ENCODE data around the gene KRT16. TPM values are rescaled to one million over a fixed set of nuclear protein-coding genes. Genes with fewer than 3 reads are reported as not detected.

The KRT16 gene
- total RNA-seq, 1 experiment from 2014 or later = 0.61 TPM

DNA sequence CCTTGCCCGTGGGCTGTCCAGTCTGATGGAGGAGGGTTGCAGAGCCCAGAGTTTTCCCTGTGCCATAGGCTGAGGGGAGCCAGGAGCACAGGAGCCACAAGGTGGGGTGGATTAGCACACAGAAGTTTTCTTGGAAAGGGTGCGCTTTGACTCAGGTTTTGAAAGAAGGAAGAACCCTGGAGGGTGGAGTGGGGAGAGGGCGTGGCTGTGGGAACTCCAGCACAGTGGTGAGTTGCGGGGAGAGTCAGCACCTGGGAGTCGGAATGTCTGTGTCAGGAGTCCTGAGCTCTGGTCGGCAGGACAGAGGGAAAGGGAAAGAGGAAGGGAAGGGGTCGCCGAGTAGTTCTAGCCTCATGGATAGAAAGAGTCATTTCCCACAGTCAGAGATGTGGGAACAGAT, 17.0 kb downstream of the KRT16 start:
- no peaks in the 10 kb centered on the region for H3K36me3 ChIP-seq (ENCODE audit: control insufficient read depth in 1 of 2, insufficient read depth in 2 of 2, low read length in 2 of 2)
- H3K27ac ChIP-seq (ENCODE audit: low read depth, low read length) = no peak overlapping the region
- no peaks in the 10 kb centered on the region for H3K4me1 ChIP-seq (ENCODE audit: control insufficient read depth in 1 of 2, insufficient read depth in 2 of 2, low read length in 2 of 2)
- ChIA-PET CTCF (interaction anchor here (1.6 kb wide), 1 partner anchor 53 kb away, joined by 7 read pairs; no protein-coding TSS in a partner anchor), RAD21 (ENCODE audit: low non-redundant PET in 1 of 2, low total read pairs in 2 of 2, uncharacterized antibody in 2 of 2, unreplicated experiment in 2 of 2) (no interaction called here), POLR2A (no interaction called here)
- no peak overlapping the region for H3K9ac ChIP-seq (ENCODE audit: low read length)
- no peaks in the 10 kb centered on the region for H3K79me2 ChIP-seq (ENCODE audit: insufficient read depth, low read length)
- TF ChIP-seq, protein P1, sequence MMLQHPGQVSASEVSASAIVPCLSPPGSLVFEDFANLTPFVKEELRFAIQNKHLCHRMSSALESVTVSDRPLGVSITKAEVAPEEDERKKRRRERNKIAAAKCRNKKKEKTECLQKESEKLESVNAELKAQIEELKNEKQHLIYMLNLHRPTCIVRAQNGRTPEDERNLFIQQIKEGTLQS (IDR thresholded peaks at IDR 0.05) = no peak
- TF ChIP-seq SP1 (IDR thresholded peaks at IDR 0.05; ENCODE audit: low read depth) (no peak), ZNF274 (IDR thresholded peaks at IDR 0.05; ENCODE audit: low read depth, low read length) (no peak), FOSL1 (IDR thresholded peaks at IDR 0.05; ENCODE audit: low read depth) (no peak), EZH2 (IDR thresholded peaks at IDR 0.05) (no peak), ELF1 (IDR thresholded peaks at IDR 0.05; ENCODE audit: borderline replicate concordance, low read depth) (no peak), TCF7L2 (IDR thresholded peaks at IDR 0.05; ENCODE audit: borderline replicate concordance, extremely low read depth, insufficient read depth, insufficient read length) (no peak), EGR1 (IDR thresholded peaks at IDR 0.05; ENCODE audit: low read depth) (no peak), SRF (IDR thresholded peaks at IDR 0.05; ENCODE audit: low read depth) (no peak)
- TF ChIP-seq, protein P2, sequence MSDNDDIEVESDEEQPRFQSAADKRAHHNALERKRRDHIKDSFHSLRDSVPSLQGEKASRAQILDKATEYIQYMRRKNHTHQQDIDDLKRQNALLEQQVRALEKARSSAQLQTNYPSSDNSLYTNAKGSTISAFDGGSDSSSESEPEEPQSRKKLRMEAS (IDR thresholded peaks at IDR 0.05) = no peak
- TF ChIP-seq, protein P3, sequence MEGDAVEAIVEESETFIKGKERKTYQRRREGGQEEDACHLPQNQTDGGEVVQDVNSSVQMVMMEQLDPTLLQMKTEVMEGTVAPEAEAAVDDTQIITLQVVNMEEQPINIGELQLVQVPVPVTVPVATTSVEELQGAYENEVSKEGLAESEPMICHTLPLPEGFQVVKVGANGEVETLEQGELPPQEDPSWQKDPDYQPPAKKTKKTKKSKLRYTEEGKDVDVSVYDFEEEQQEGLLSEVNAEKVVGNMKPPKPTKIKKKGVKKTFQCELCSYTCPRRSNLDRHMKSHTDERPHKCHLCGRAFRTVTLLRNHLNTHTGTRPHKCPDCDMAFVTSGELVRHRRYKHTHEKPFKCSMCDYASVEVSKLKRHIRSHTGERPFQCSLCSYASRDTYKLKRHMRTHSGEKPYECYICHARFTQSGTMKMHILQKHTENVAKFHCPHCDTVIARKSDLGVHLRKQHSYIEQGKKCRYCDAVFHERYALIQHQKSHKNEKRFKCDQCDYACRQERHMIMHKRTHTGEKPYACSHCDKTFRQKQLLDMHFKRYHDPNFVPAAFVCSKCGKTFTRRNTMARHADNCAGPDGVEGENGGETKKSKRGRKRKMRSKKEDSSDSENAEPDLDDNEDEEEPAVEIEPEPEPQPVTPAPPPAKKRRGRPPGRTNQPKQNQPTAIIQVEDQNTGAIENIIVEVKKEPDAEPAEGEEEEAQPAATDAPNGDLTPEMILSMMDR (IDR thresholded peaks at IDR 0.05 in 2 of 3, conservative IDR thresholded peaks at IDR 0.05 in 1 of 3; ENCODE audit: borderline replicate concordance in 1 of 3, insufficient read depth in 1 of 3, low read depth in 2 of 3, low read length in 2 of 3) = no peak
- H3K4me2 ChIP-seq (ENCODE audit: low read length) = no peak overlapping the region
- ATAC-seq (no peak), DNase-seq (ENCODE audit: low read depth, low spot score) (no peak)
- intact Hi-C loops (cut with micrococcal nuclease) = no loop called here
- no peaks in the 10 kb centered on the region for H3K27me3 ChIP-seq (ENCODE audit: insufficient read depth, low read length)
- H3K9me2 ChIP-seq (ENCODE audit: insufficient read depth) = no peaks in the 10 kb centered on the region
- BruUV-seq (replicated peaks) = no TSS peak
- no peaks in the 10 kb centered on the region for H3K9me3 ChIP-seq (ENCODE audit: control insufficient read depth in 1 of 2, insufficient read depth in 1 of 2, low read depth in 1 of 2, low read length in 2 of 2)
- no peak overlapping the region for H3K4me3 ChIP-seq (replicated peaks in 1 of 2; ENCODE audit: low read depth in 1 of 2, low read length in 2 of 2)
- no peak overlapping the region for H2AFZ ChIP-seq (ENCODE audit: low read depth, low read length, poor library complexity, severe bottlenecking)
- H4K20me1 ChIP-seq (ENCODE audit: insufficient read depth) = no peaks in the 10 kb centered on the region
